HFFc6 (cell line): Measurements from ENCODE around the gene IL21. TPM values are rescaled to one million over a fixed set of nuclear protein-coding genes. Genes with fewer than 3 reads are reported as not detected.
A peak's percentile ranks its signal among the peaks of the same experiment; 100 is the strongest.

Source experiments
- DNase-seq: peaks from one replicate; pipeline ENCODE4 v3.0.0-alpha.2; 2018
- H3K27ac Mint-ChIP-seq: 2 replicates; pipeline ENCODE4 v1.8.0; 2020; ENCODE audit warnings: mild to moderate bottlenecking, mixed read lengths
- H3K27me3 Mint-ChIP-seq: 2 replicates; pipeline ENCODE4 v1.8.0; 2021; ENCODE audit warnings: mild to moderate bottlenecking, moderate library complexity, mixed read lengths; ENCODE audit not compliant: insufficient read depth
- H3K36me3 Mint-ChIP-seq: 2 replicates; pipeline ENCODE4 v1.8.0; 2021; ENCODE audit warnings: low read depth, mixed read lengths
- H3K4me1 Mint-ChIP-seq: 2 replicates; pipeline ENCODE4 v1.8.0; 2020; ENCODE audit warnings: low read depth, mixed read lengths
- H3K4me3 Mint-ChIP-seq: 2 replicates; pipeline ENCODE4 v1.8.0; 2020; ENCODE audit warnings: mild to moderate bottlenecking, moderate library complexity, mixed read lengths
- H3K9me3 Mint-ChIP-seq: 2 replicates; pipeline ENCODE4 v1.8.0; 2020; ENCODE audit warnings: mild to moderate bottlenecking, mixed read lengths
- total RNA-seq, 6 experiments: library from RNA; stranded (reverse); fragmentation: NEBNext Ultra II Directional; extraction: Animal tissue kit (Norgen Biotek cat#: 25700); gene quantifications; 2 replicates in 1 of 6; 3 replicates in 5 of 6; pipeline ENCODE4 v1.2.3, GENCODE V29; 2021
- TF ChIP-seq, protein P1 (sequence below): fragments of 200-600 bp; sonication (generic); IDR thresholded peaks from 2 replicates; pipeline ENCODE4 v1.5.0; 2021; ENCODE audit warnings: antibody characterized with exemption, mild to moderate bottlenecking

Gene IL21
- total RNA-seq, 6 experiments from 2014 or later: not detected

DNA sequence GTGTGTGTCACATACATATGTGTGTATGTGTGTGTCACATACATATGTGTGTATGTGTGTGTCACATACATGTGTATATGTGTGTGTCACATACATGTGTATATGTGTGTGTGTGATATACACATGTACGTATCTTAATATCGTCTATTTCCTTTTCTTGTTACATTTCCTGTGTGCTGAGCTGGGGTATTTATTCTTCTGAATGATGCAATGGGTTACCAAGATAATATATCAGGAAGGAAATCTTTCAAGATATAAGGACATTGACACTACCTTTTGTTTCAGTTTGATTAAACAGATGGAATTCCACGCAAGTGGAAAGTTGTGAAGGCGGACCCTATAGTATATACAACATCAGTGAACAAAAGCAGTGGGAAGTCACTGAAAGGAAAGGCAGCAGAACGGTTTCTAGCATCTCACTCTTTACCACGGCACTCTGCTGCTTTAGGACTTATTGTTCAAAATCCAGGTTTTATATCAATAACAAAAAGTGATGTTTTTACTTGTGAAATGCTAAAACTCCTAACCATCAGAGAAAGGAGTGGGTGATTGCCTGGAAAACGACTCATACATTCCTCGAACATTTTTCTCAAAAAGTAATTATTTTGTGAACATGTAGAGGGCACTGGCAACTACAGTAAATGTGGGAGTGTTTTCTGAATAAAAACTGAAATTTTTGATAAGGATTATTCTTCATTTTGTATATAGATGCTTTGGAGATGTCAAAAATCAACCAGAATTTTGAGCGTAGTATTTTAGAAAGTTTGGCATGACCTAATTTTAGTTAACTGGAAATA is 43.1 kb upstream of the IL21 start:
- Mint-ChIP-seq H3K4me1 (peaks cover 72% of the 10 kb centered on the region), H3K27me3 (no peaks in the 10 kb centered on the region; the same call in 1 of the 2 replicates), H3K36me3 (no peaks in the 10 kb centered on the region), H3K4me3 (no peak overlapping the region), H3K9me3 (no peaks in the 10 kb centered on the region), H3K27ac (no peak overlapping the region)
- TF ChIP-seq, protein P1, sequence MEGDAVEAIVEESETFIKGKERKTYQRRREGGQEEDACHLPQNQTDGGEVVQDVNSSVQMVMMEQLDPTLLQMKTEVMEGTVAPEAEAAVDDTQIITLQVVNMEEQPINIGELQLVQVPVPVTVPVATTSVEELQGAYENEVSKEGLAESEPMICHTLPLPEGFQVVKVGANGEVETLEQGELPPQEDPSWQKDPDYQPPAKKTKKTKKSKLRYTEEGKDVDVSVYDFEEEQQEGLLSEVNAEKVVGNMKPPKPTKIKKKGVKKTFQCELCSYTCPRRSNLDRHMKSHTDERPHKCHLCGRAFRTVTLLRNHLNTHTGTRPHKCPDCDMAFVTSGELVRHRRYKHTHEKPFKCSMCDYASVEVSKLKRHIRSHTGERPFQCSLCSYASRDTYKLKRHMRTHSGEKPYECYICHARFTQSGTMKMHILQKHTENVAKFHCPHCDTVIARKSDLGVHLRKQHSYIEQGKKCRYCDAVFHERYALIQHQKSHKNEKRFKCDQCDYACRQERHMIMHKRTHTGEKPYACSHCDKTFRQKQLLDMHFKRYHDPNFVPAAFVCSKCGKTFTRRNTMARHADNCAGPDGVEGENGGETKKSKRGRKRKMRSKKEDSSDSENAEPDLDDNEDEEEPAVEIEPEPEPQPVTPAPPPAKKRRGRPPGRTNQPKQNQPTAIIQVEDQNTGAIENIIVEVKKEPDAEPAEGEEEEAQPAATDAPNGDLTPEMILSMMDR: no peak
- DNase-seq: peak; percentile 32

DNA sequence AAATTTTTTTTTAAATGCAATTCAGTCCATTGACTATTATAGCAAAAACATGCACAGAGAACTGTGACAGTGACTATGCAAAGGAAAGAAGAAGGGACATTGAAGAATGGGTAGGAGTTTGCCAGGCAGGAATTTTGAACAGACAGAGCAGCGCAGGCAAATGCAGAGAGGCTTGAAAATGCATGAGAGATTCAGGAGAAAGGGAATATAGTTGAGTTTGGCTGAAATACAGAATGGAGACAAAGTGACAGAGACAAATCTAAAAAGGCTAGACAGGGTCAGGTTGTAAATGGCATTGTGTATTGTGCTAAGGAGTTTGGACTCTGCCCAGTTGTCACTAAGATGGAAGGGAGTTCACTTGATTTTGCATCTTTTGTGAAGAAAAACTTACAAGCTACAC is 42.4 kb upstream of the IL21 start:
- no peak overlapping the region for H3K27ac Mint-ChIP-seq
- H3K36me3 Mint-ChIP-seq: no peaks in the 10 kb centered on the region
- H3K4me3 Mint-ChIP-seq: no peak overlapping the region
- no peaks in the 10 kb centered on the region for H3K9me3 Mint-ChIP-seq
- H3K4me1 Mint-ChIP-seq: peaks cover 65% of the 10 kb centered on the region
- no peak for DNase-seq
- TF ChIP-seq, protein P1: no peak
- peaks cover 2% of the 10 kb centered on the region for H3K27me3 Mint-ChIP-seq

DNA sequence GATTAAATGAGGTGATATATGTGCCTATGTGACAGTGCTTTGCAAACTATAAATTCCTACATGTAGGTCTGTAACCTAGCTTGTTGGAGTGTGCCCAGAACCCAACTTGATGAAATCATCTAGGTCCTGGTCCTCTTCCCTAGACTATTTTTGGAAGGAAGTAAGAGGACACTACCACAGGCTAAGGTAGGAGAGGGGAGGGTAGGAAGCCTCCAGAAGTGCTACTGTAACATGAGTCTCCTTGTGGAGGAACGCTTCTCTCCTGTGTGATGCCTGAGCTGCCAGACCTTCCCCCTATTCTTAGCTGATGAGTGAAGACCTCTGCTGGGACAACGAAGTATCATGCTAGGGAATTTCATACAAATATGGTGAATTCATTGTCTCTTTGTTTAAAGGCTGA is 41.8 kb upstream of the IL21 start:
- Mint-ChIP-seq H3K4me3 (no peak overlapping the region), H3K27ac (no peak overlapping the region)

DNA sequence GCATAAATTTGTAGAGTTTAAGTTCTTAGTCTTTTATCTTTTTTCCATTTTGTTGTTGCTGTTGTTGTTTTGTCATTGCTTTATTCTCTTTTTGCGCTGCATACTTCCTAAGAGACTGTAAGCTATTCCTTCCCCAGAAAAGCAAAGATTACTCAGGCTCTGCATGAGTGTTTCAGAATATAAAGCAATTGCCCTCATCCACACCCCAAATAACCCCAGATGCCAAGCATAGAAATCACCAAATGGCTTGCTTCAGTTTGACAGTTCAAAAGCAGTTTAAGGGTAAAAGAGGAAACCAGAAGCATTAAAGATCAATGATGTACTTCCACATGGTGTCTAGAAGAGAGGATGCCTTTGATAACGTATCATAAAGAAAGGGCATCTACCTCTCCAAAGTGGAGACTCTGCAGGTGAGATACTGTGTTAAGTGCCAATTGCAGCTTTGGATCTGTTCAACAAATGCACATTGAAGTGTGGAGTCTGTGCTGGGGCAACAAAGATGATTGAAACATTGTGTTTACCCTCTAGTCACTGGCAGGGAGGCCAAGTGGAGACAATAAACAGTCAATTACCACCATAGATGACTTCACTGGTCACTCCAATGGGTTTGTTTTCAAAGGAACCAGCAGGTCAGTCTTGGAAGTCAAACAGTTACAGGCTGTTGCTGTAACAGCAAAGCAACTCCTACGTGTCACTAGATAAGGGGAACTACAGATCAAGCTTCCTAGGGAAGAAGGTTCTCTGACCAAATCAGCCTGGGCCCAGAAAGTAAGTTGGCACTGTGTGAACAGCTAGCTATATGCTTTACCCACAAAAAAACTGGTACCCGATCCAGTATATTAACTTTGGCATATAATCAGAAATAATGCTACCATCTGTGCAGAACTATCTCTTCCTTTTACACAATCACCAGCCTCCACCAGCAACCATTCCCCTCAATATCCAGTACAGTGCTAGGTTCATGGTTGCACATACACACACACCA is 40.6 kb upstream of the IL21 start:
- TF ChIP-seq, protein P1: no peak
- peaks cover 46% of the 10 kb centered on the region for H3K4me1 Mint-ChIP-seq
- H3K36me3 Mint-ChIP-seq: peaks cover 11% of the 10 kb centered on the region
- H3K27ac Mint-ChIP-seq: no peak overlapping the region
- peak; percentile 13 for DNase-seq
- peaks cover 15% of the 10 kb centered on the region for H3K27me3 Mint-ChIP-seq
- peaks cover 7% of the 10 kb centered on the region for H3K9me3 Mint-ChIP-seq
- H3K4me3 Mint-ChIP-seq: no peak overlapping the region

More for the DNA sequence above, 41.8 kb upstream of the IL21 start:
- peaks cover 59% of the 10 kb centered on the region for H3K4me1 Mint-ChIP-seq
- H3K36me3 Mint-ChIP-seq: peaks cover 3% of the 10 kb centered on the region; the same call in 1 of the 2 replicates
- DNase-seq: no peak
- H3K9me3 Mint-ChIP-seq: no peaks in the 10 kb centered on the region; the same call in 1 of the 2 replicates
- H3K27me3 Mint-ChIP-seq: peaks cover 8% of the 10 kb centered on the region
- TF ChIP-seq, protein P1: no peak

DNA sequence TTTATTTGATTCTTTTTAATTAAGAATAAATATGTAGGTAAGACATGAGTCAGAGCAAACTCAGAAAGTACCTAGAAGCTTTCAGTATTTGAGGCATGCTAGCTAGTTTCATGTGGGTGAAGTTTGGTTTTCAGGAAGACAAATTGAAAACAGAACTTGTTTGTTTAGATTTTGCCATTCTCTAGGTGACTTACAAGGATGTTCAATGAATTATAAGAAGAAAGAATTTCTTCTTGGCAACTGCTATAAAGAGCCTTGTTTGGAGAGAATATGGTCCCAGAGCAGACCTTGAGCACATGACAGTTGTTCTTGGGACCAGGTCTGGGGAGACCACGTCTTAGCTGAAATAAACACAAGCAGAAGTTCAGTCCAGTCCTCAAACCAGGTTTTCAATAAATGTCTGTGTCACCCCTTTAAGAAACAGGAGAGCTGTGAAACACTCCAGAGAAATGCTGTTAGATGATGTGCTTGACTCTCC is 38.0 kb upstream of the IL21 start:
- DNase-seq: no peak
- Mint-ChIP-seq H3K4me1 (peaks cover 22% of the 10 kb centered on the region), H3K4me3 (no peak overlapping the region), H3K36me3 (peaks cover 11% of the 10 kb centered on the region), H3K9me3 (peaks cover 7% of the 10 kb centered on the region), H3K27ac (no peak overlapping the region), H3K27me3 (peaks cover 15% of the 10 kb centered on the region)
- TF ChIP-seq, protein P1: no peak
